ENCODE results near the gene MDP1.
"Not testable (repeated sequence)": the region's sequence is repeated elsewhere in the genome, so short reads cannot be mapped to it uniquely, and the experiment has no call there.

MDP1 gene

GRCh38 chr14:24250354-24250753 lies 34.5 kb upstream of the MDP1 start:
- DNase-seq (ENCODE audit: low read depth): no peak

GRCh38 chr14:24249230-24250021 lies 33.6 kb upstream of the MDP1 start:
- DNase-seq (ENCODE audit: low read depth): no peak

DNA sequence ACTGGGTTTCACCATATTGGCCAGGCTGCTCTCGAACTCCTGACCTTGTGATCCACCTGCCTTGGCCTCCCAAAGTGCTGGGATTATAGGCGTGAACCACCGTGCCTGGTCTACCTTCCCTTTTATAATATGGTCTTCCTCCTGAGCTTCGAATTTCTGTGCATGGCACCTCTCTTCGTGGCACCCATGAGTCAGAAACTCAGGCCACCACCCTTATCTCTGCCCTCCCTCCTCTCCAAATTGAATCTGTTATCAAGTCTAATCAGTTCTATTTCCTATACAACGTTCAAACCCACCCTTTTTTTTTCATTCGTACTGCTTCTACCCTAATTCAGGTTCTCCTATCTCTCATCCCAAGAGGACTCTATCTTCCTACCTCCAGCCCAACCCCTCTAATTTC lies 31.6 kb upstream of the MDP1 start:
- DNase-seq (ENCODE audit: low read depth): no peak

- DNase-seq (ENCODE audit: low read depth): no peak
Measured at GRCh38 chr14:24246765-24247212, 30.9 kb upstream of the MDP1 start.

- DNase-seq (ENCODE audit: low read depth): not testable (repeated sequence)
Measured at GRCh38 chr14:24245350-24245749, 29.5 kb upstream of the MDP1 start.

- DNase-seq (ENCODE audit: low read depth): no peak
Measured at GRCh38 chr14:24243336-24243836, 27.5 kb upstream of the MDP1 start.

GRCh38 chr14:24241829-24242443 lies 26.1 kb upstream of the MDP1 start:
- no peak for DNase-seq (ENCODE audit: low read depth)

GRCh38 chr14:24240110-24240918 lies 24.4 kb upstream of the MDP1 start:
- DNase-seq (ENCODE audit: low read depth): no peak

- DNase-seq (ENCODE audit: low read depth): no peak
Measured at GRCh38 chr14:24238527-24239037, 22.7 kb upstream of the MDP1 start.

DNA sequence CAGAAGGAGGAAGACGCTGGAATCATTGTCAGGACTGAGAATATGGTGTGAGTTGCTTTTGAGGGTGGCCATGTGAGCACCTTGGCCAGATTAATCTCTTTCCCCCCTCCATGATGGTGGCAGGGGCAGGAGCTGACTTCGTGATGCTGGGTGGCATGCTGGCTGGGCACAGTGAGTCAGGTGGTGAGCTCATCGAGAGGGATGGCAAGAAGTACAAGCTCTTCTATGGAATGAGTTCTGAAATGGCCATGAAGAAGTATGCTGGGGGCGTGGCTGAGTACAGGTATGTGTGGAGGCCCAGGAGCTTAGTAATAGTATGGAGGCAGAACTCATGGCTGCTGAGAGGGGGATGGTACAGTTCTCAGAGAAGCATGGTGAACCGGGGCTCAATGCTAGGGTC lies 22.3 kb upstream of the MDP1 start:
- no peak for DNase-seq (ENCODE audit: low read depth)

GRCh38 chr14:24237463-24237955 lies 21.6 kb upstream of the MDP1 start:
- DNase-seq (ENCODE audit: low read depth): no peak

DNA sequence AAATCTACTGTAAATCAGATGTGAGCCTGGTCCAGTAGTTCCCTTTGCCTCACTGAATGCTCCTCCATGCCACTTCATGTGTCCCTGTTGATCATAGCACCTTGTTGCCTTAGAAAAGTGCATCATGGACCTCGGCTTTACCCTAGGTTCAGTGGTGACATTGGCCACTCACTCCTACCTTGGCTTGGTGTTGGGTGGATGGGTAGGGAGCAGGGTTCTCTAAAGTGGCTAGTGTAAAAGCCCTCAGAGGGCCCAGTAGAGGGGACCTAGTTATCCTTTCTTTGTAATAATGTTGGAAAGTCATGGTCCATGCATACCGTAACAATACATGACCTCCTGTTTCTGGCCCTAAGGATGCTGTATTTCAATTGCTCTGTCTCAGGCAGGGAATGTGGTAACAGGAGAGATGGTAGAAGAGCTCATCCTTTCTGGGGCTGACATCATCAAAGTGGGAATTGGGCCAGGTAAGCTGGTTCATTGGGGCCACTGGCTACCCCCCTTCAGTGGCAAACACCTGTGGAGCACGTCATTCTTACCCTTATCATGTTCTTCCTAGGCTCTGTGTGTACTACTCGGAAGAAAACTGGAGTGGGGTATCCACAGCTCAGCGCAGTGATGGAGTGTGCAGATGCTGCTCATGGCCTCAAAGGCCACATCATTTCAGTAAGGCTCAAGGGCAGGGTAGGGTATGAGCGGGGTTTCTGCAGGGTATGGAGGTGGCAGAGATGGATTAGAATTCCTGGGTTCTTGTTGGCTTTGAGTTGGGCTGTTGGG lies 21.0 kb upstream of the MDP1 start:
- DNase-seq (ENCODE audit: low read depth): no peak

GRCh38 chr14:24235804-24236688 lies 20.2 kb upstream of the MDP1 start:
- DNase-seq (ENCODE audit: low read depth): no peak

- no peak for DNase-seq (ENCODE audit: low read depth)
Measured at GRCh38 chr14:24234095-24235005, 18.5 kb upstream of the MDP1 start.

DNA sequence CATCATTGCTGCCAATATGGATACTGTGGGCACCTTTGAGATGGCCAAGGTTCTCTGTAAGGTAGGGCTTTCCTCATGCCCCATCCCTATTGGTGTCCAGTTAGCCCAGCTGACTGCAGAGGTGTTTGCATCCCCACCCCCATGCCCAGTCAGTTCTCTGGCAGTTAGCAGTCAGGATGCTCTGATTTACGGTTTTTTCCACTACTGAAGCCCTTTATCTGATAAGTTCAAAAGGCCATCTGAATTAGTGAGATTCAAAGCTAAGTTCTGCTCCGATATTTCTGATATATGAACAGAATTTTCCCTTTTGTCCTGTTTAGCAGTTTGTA lies 17.6 kb upstream of the MDP1 start:
- DNase-seq (ENCODE audit: low read depth): no peak

- no peak for DNase-seq (ENCODE audit: low read depth)
Measured at GRCh38 chr14:24232645-24233537, 17.0 kb upstream of the MDP1 start, which contains the start of gene GMPR2. Gene GMPR2, plus strand, starts transcription at chr14:24232929. Its CDS starts 325 bp downstream, at chr14:24233254.

DNA sequence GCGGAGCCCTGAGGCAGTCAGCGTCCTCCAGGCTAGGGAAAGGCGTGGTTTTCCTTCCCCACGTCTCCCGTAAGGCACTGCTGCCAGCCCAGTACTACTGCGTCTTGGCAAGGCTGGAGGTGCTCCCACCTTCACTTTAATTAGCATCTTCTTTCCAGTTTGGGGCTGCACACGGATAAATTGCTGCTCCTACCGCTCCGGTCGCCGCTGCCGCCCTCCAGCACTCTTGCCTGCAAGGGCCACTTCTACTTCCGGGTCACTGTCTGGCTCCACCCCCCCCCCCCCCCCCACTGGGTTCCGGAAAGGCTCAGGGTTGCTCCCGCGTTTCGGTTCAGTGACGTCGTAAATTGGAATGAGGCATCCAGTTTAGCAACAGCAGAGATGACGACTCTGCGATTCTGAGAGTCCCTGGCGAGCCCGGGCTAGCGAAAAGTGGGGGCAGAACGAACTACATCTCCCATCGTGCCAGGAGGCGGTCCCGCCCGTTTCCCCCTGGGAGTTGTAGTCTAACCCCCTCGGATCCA lies 16.3 kb upstream of the MDP1 start, which contains the start of gene NEDD8:
NEDD8 (minus strand) TSS at position 247 of the 524 bp plus-strand sequence; CDS start at position 147, 100 bp downstream.
- DNase-seq (ENCODE audit: low read depth): peak; percentile 79

Data from stimulated activated CD8-positive, alpha-beta memory T cell treated with anti-CD3 and anti-CD28 coated beads, Interleukin-12 subunit alpha, Interleukin-12 subunit beta, amount 100 ng/mL, for 4 hours (primary cell).